Neural cell (in vitro differentiated cells): ENCODE measurements around the gene B4GALT2. TPM values are rescaled to one million over a fixed set of nuclear protein-coding genes. Genes with fewer than 3 reads are reported as not detected.

Source experiments
- H2AFZ ChIP-seq: fragments of 200-600, 300-800 bp; sonication (generic), shearing (Covaris generic); 2 replicates; pipeline ENCODE4 v1.6.0; 2014; ENCODE audit warnings: low read depth, mild to moderate bottlenecking, antibody characterized with exemption, low read length, moderate library complexity
- H3F3A ChIP-seq: fragments of 200-600 bp; shearing (Covaris generic); 2 replicates; pipeline ENCODE4 v1.6.1; 2016; ENCODE audit warnings: mild to moderate bottlenecking, moderate library complexity, mixed read lengths, antibody characterized with exemption, low read length; ENCODE audit not compliant: insufficient read depth, poor library complexity, severe bottlenecking
- H3K27ac ChIP-seq: fragments of 200-600, 300-800 bp; sonication (generic), shearing (Covaris generic); 2 replicates; pipeline ENCODE4 v1.5.1; 2014; ENCODE audit warnings: mild to moderate bottlenecking, low read length, moderate library complexity
- H3K27me3 ChIP-seq: fragments of 300-800, 200-600 bp; sonication (generic), shearing (Covaris generic); 2 replicates; pipeline ENCODE4 v1.6.0; 2014; ENCODE audit warnings: mild to moderate bottlenecking, low read depth, low read length, moderate library complexity; ENCODE audit not compliant: insufficient read depth
- H3K36me3 ChIP-seq: fragments of 300-800, 200-600 bp; sonication (generic), shearing (Covaris generic); 2 replicates; pipeline ENCODE4 v1.5.1; 2014; ENCODE audit warnings: mild to moderate bottlenecking, antibody characterized with exemption, low read length, moderate library complexity; ENCODE audit not compliant: insufficient read depth
- H3K4me2 ChIP-seq: fragments of 300-800, 200-600 bp; sonication (generic), shearing (Covaris generic); 2 replicates; pipeline ENCODE4 v1.6.0; 2014; ENCODE audit warnings: mild to moderate bottlenecking, low read length
- H3K4me3 ChIP-seq: fragments of 300-800, 200-600 bp; sonication (generic), shearing (Covaris generic); 2 replicates; pipeline ENCODE4 v1.5.1; 2014; ENCODE audit warnings: mild to moderate bottlenecking, low read length, moderate library complexity
- H3K79me2 ChIP-seq: fragments of 200-600 bp; shearing (Covaris generic); replicated peaks from 2 replicates; pipeline ENCODE4 v1.6.0; 2014; ENCODE audit warnings: mild to moderate bottlenecking, low read length, moderate library complexity; ENCODE audit not compliant: insufficient read depth
- H3K9ac ChIP-seq: fragments of 300-800, 200-600 bp; sonication (generic), shearing (Covaris generic); 2 replicates; pipeline ENCODE4 v1.6.1; 2016; ENCODE audit warnings: mild to moderate bottlenecking, low read length, mixed read lengths
- H3K9me2 ChIP-seq: fragments of 200-600 bp; shearing (Covaris generic); 2 replicates; pipeline ENCODE4 v1.6.1; 2016; ENCODE audit warnings: mild to moderate bottlenecking, low read length, mixed read lengths; ENCODE audit not compliant: insufficient read depth
- H3K9me3 ChIP-seq: fragments of 200-600, 300-800 bp; sonication (generic), shearing (Covaris generic); 2 replicates; pipeline ENCODE4 v1.6.1; 2016; ENCODE audit warnings: mild to moderate bottlenecking, mixed run types, low read length, moderate library complexity, mixed read lengths
- H4K20me1 ChIP-seq: fragments of 200-600 bp; shearing (Covaris generic); 2 replicates; pipeline ENCODE4 v1.6.1; 2016; ENCODE audit warnings: mild to moderate bottlenecking, mixed run types; ENCODE audit not compliant: insufficient read depth
- CTCF ChIP-seq: fragments of 450-650 bp; IDR thresholded peaks from 2 replicates; pipeline ENCODE4 v1.5.1; 2014; ENCODE audit warnings: antibody characterized with exemption, mild to moderate bottlenecking, moderate library complexity; ENCODE audit not compliant: poor library complexity, severe bottlenecking
- EP300 ChIP-seq: fragments of 450-650 bp; conservative IDR thresholded peaks from 2 replicates; pipeline ENCODE4 v1.6.1; 2014; ENCODE audit warnings: antibody characterized with exemption, mild to moderate bottlenecking, moderate library complexity; ENCODE audit not compliant: poor library complexity, severe bottlenecking
- EZH2 ChIP-seq: fragments of 200-600, 300-800 bp; shearing (Covaris generic), sonication (generic); IDR thresholded peaks from 2 replicates; pipeline ENCODE4 v1.6.1; 2014; ENCODE audit warnings: antibody characterized with exemption, low read length, borderline replicate concordance, mild to moderate bottlenecking; ENCODE audit not compliant: insufficient read depth, poor library complexity, severe bottlenecking
- MXI1 ChIP-seq: fragments of 450-650 bp; conservative IDR thresholded peaks from 2 replicates; pipeline ENCODE4 v1.6.1; 2014; ENCODE audit warnings: antibody characterized with exemption, mild to moderate bottlenecking; ENCODE audit not compliant: poor library complexity, severe bottlenecking
- POLR2AphosphoS5 ChIP-seq: IDR thresholded peaks from 2 replicates; pipeline ENCODE4 v1.6.1; 2012
- RAD21 ChIP-seq: fragments of 450-650 bp; conservative IDR thresholded peaks from 2 replicates; pipeline ENCODE4 v1.6.1; 2014; ENCODE audit warnings: antibody characterized with exemption, mild to moderate bottlenecking, moderate library complexity
- REST ChIP-seq: IDR thresholded peaks from 2 replicates; pipeline ENCODE4 v1.6.1; 2012; ENCODE audit warnings: borderline replicate concordance
- SMC3 ChIP-seq: fragments of 450-650 bp; conservative IDR thresholded peaks from 2 replicates; pipeline ENCODE4 v1.6.1; 2014; ENCODE audit warnings: antibody characterized with exemption, mild to moderate bottlenecking, moderate library complexity; ENCODE audit not compliant: poor library complexity
- TAF1 ChIP-seq: IDR thresholded peaks from 2 replicates; pipeline ENCODE4 v1.6.1; 2012; ENCODE audit warnings: low read depth
- polyA plus RNA-seq: library from polyadenylated mRNA; depleted of rRNA; stranded (reverse); fragments of >200 nt; gene quantifications from 2 replicates; pipeline ENCODE4 v1.2.3, GENCODE V29; 2014

B4GALT2 gene
- polyA plus RNA-seq, 1 donor from 2014 or later: 129 TPM

- no peaks in the 10 kb centered on the region for H3K36me3 ChIP-seq
- H3F3A ChIP-seq: no peaks in the 10 kb centered on the region
- peaks cover 27% of the 10 kb centered on the region for H3K79me2 ChIP-seq
- no peaks in the 10 kb centered on the region for H4K20me1 ChIP-seq
- TF ChIP-seq POLR2AphosphoS5 (no peak), RAD21 (no peak), REST (no peak), SMC3 (no peak), MXI1 (no peak)
- H3K9me2 ChIP-seq: no peaks in the 10 kb centered on the region
- H3K9ac ChIP-seq: no peak overlapping the region
- no peak overlapping the region for H3K4me2 ChIP-seq
- H3K4me3 ChIP-seq: peak overlapping the region; percentile 91
- no peak overlapping the region for H3K27ac ChIP-seq
- H2AFZ ChIP-seq: no peak overlapping the region
- no peaks in the 10 kb centered on the region for H3K9me3 ChIP-seq
- H3K27me3 ChIP-seq: no peaks in the 10 kb centered on the region
Measured at GRCh38 chr1:43981135-43981491, 2.1 kb downstream of the B4GALT2 start.

- H3K36me3 ChIP-seq: no peaks in the 10 kb centered on the region
- H3K27ac ChIP-seq: no peak overlapping the region
- no peak overlapping the region for H3K4me2 ChIP-seq
- no peaks in the 10 kb centered on the region for H4K20me1 ChIP-seq
- peak overlapping the region; percentile 91 for H3K4me3 ChIP-seq
- no peak overlapping the region for H3K9ac ChIP-seq
- H3F3A ChIP-seq: no peaks in the 10 kb centered on the region
- no peaks in the 10 kb centered on the region for H3K9me3 ChIP-seq
- peaks cover 22% of the 10 kb centered on the region for H3K79me2 ChIP-seq
- no peak overlapping the region for H2AFZ ChIP-seq
- TF ChIP-seq EP300: no peak
- TF ChIP-seq MXI1: no peak
- TF ChIP-seq CTCF: no peak
- TF ChIP-seq EZH2: no peak
- TF ChIP-seq TAF1: no peak
- TF ChIP-seq RAD21: no peak
- no peak for TF ChIP-seq POLR2AphosphoS5
- no peak for TF ChIP-seq SMC3
- no peak for TF ChIP-seq REST
- H3K9me2 ChIP-seq: no peaks in the 10 kb centered on the region
- H3K27me3 ChIP-seq: no peaks in the 10 kb centered on the region
Measured at GRCh38 chr1:43981636-43982035, 2.6 kb downstream of the B4GALT2 start.
